Kidney glomerular epithelial cell (primary cell): ENCODE measurements around the gene RIPOR3.
"Not testable (repeated sequence)": the region's sequence is repeated elsewhere in the genome, so short reads cannot be mapped to it uniquely, and the experiment has no call there.

Experiments
- DNase-seq: peaks from one replicate; lab custom pipeline; 2025; lab: John Stamatoyannopoulos, UW

RIPOR3 gene

GRCh38 chr20:50658804-50659380, 32.5 kb downstream of the RIPOR3 start:
- no peak for DNase-seq

DNA sequence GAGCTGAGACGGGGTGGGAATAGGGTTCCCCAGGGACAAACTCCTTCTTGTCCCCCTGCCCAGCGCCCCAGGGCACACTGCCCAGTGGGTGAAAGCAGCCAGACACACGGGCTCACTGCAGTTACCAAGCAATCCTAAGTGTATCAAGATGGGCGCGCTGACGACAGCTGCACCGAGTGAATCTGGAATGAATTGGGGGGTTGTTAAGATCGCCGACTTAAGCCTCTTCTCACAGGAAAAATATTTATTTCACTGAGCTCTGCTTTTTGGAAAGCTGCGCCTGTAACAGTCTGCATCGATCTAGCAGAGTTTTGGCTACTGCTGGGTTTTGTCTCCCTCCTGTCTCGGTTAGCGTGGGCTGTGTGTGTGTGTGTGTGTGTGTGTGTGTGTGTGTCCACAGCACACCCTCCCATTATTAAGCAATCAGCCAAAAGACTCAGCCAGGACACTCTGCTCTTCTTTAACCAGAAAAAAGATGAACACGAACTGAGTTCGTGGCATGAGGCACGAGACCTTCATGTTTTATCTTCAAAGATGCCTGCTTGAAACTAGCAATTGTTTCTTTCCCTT, 35.9 kb downstream of the RIPOR3 start:
- no peak for DNase-seq

DNA sequence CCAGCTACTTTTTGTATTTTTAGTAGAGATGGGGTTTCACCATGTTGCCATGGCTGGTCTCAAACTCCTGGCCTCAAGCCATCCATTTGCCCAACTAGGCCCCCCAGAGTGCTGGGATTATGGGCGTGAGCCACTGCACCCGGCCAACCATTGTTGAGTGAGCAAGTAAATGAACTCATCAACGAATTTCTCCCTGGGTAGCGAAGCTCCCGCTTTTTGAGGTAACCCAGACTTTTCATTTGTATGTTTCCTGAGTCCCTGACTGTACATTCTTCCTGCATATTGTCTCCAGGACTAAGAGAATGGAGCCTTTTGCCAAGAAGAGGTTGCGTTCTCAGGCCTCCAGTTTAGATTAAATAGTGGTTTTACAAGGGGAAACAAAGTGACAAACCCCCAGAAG, 36.4 kb downstream of the RIPOR3 start:
- DNase-seq = no peak

DNA sequence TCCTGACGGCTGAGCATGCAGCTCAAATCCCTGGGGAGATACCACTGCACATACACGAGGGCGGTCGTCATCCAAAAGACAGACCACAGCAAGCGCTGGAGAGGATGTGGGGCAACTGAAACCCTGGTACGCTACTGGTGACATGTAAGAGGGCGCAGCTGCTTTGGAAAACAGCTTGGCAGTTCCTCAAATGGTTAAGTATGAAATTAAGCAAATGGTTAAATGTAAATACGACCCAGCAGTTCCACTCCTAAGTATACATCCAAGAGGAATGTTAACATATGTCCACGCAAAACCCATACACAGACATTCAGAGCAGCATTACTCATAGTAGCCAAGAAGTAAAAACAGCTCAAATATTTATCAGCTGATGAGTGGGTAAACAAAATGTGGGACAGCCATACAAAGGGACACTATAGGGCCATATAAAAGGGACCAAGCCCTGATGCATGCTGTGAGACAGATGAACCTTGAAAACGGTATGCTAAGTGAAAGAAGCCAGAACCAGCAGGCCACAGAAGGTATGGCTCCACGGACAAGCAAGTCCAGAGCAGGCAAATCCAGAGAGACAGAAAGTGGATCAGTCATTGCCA, 38.5 kb downstream of the RIPOR3 start:
- no peak for DNase-seq

- no peak for DNase-seq
Measured at GRCh38 chr20:50651676-50652075, 39.7 kb downstream of the RIPOR3 start.

GRCh38 chr20:50649590-50649989, 41.8 kb downstream of the RIPOR3 start:
- no peak for DNase-seq

DNA sequence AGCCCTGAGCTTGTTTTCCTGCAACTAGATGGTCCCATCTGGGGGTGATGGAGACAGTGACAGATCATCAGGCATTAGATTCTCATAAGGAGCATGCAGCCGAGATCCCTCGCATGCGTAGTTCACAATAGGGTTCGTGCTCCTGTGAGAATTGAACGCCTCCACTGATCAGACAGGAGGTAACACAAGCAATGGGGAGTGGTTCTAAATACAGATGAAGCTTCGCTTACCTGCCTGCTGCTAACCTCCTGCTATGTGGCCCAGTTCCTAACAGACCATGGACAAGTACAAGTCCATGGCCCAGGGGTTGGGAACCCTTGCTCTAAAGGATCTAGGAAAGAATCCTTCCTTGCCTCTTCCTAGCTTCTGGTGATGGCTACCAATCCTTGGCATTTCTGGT, 42.7 kb downstream of the RIPOR3 start:
- DNase-seq = no peak

- DNase-seq = no peak
Measured at GRCh38 chr20:50646483-50646996, 44.8 kb downstream of the RIPOR3 start.

DNA sequence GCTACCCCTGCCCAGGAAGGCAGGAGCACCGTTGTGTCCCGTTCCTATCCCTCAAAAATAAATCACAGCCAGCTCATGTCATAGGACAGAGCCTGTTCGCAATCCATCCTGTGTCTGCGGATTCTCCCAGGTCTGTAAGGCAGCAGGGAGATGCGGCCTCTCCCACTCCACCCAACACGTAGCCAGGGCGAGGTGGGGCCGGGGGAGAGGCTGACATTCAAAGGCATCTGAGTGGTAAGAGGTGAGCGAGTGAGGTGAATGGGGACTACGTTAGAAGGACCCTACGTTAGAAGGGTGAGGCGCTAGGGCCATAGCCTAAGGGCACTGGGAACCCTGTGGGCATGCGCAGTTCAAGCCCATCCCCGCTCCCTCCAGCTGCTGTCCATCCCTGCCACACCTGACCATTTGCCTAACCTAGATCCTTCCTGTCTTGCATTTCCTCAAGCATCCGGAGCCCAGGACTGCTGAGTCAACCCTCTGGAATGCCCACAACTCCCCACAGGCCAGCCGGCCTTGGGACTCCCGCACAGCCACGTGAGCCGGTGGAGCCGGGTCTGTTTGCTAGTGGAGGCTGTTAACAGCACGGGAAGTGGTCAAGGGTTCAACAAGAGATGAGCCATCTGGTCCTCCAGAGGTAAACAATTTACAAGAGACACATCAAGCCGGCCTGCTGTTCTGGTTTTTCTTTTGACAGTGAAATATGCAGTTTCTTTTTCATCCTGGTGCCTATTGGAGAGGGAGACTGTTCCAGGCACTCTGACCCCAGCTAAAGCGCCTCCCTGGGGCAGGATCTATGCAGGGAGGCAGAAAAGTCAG, 45.9 kb downstream of the RIPOR3 start:
- DNase-seq = peak; percentile 96

GRCh38 chr20:50642288-50642803, 49.0 kb downstream of the RIPOR3 start:
- DNase-seq = no peak

DNA sequence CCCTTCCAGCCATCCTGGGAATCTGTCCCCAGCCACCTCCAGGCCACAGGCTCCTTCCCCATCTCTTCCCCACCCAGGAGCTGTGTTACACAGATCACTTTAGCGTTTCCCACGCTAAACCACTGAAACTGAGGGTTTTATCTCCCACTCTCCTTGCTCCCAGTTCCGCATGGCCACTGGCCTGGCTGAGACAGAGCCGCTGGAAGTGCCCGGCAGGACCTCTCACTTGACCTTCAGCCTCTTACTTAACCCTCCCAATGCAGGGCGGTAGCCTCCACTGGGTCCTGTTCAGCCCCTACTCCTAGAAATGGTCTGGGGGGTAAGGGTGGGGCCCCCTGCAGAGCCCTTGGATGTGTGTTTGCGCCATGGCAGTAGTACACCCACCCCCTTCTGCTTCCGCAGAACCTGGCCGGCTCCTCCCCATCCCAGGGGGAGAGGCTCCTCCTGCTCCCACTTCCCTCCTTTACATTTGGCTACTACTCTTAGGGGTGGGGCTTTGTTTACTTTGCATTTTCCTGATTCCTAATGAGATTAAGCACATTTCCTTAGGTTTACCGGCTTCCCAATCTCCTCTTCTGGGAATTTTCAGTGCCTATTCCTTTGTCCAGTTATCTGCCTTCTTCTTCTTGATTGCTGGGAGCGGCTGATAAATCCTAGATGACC, 49.6 kb downstream of the RIPOR3 start:
- not testable (repeated sequence) for DNase-seq

DNA sequence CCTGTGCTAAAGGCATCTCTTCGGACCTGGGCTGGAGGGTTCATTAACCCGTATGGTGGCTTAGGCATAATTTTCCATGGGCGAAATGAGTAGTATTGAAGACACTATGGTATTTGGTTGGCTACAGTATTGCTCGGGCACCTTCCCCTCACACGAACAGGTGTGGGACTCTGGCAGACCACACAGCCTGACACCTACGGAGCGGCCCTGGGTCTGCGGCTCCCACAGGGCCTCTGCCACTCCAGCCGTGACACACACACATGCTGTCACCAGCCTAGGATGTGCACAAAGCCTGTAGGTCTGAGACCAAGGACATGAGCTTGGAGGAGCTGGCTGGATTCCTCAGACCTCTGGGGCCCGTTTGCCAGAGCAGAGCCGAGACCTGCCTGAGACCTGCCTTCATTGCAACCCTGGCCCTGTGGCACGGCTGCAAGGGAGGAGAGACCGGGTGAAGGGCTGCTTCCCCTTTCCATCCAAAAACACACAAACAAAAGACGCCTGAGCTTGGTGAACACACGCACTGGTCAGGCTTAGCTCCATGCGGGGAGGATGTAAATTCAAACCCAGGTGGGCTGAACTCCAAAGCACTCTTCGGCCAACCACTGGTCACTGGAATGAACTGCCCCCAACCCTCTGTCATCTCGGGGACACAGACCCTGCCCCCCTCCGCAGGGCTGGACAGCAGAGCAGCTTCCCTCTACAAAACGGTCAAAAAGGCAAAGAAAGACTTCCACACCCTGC, 51.2 kb downstream of the RIPOR3 start:
- DNase-seq = not testable (repeated sequence)

- DNase-seq = peak; percentile 46
Measured at GRCh38 chr20:50638015-50638847, 53.1 kb downstream of the RIPOR3 start.

- peak; percentile 21 for DNase-seq
Measured at GRCh38 chr20:50636601-50637540, 54.5 kb downstream of the RIPOR3 start.

- DNase-seq = peak; percentile 15
Measured at GRCh38 chr20:50635676-50636600, 55.4 kb downstream of the RIPOR3 start.

GRCh38 chr20:50635014-50635557, 56.3 kb downstream of the RIPOR3 start:
- no peak for DNase-seq

- no peak for DNase-seq
Measured at GRCh38 chr20:50634191-50634590, 57.2 kb downstream of the RIPOR3 start.

GRCh38 chr20:50633361-50633760, 58.0 kb downstream of the RIPOR3 start:
- DNase-seq = no peak
